CD4-positive, alpha-beta T cell (primary cell): ENCODE measurements around the gene IKBKE. TPM values are rescaled to one million over a fixed set of nuclear protein-coding genes. Genes with fewer than 3 reads are reported as not detected.

ENCODE experiments used
- ATAC-seq: fragments of 200-7000 bp; cut with Tn5 transposase; one replicate; pipeline ENCODE4 v1.10.0; 2022; ENCODE audit warnings: mild to moderate bottlenecking; ENCODE audit not compliant: poor library complexity
- CTCF ChIA-PET: fragments of 350-600 bp; sonication (Branson Sonifier 250); formaldehyde crosslinking; loops from one replicate; lab custom pipeline; 2021; ENCODE audit warnings: antibody characterized with exemption, inconsistent platforms; lab: Charles Lee
- POLR2A ChIA-PET: fragments of 350-600 bp; sonication (Branson Sonifier 250); formaldehyde crosslinking; loops from one replicate; lab custom pipeline; 2021; ENCODE audit warnings: antibody characterized with exemption, inconsistent platforms; lab: Charles Lee
- DNase-seq, 14 experiments: peaks; one replicate each; pipeline ENCODE4 v3.0.0-alpha.2; 2013 to 2020; ENCODE audit warnings: mixed read lengths in 2 of 14
- H3K27ac ChIP-seq, 2 donors: one replicate each; pipeline versions ENCODE4 v1.5.1 to v1.7.0; 2013; ENCODE audit warnings: low read length in 2 of 2, low read depth in 1 of 2, mild to moderate bottlenecking in 1 of 2
- H3K27me3 ChIP-seq, 2 experiments: 1 replicate in 1 of 2; 2 replicates in 1 of 2; pipeline versions ENCODE4 v1.6.1 to v1.7.0; 2013; ENCODE audit warnings: low read length in 2 of 2, control low read depth in 1 of 2, mild to moderate bottlenecking in 1 of 2, moderate library complexity in 1 of 2; ENCODE audit not compliant: insufficient read depth in 2 of 2, control insufficient read depth in 1 of 2
- H3K36me3 ChIP-seq: one replicate; pipeline ENCODE4 v1.6.1; 2013; ENCODE audit warnings: low read length, control low read depth; ENCODE audit not compliant: insufficient read depth
- H3K4me1 ChIP-seq: one replicate; pipeline ENCODE4 v1.6.1; 2013; ENCODE audit warnings: low read length, control low read depth; ENCODE audit not compliant: insufficient read depth
- H3K4me3 ChIP-seq: one replicate; pipeline ENCODE4 v1.5.1; 2013; ENCODE audit warnings: mild to moderate bottlenecking, low read length, moderate library complexity
- H3K9me3 ChIP-seq, 2 experiments: 1 replicate in 1 of 2; 2 replicates in 1 of 2; pipeline versions ENCODE4 v1.6.1 to v1.7.0; 2013; ENCODE audit warnings: low read length in 2 of 2, mild to moderate bottlenecking in 2 of 2, control low read depth in 1 of 2, moderate library complexity in 1 of 2; ENCODE audit not compliant: control insufficient read depth in 1 of 2, insufficient read depth in 1 of 2
- H3K27ac Mint-ChIP-seq: one replicate; pipeline ENCODE4 v1.8.0; 2020; ENCODE audit warnings: mixed read lengths
- H3K27me3 Mint-ChIP-seq: one replicate; pipeline ENCODE4 v1.8.0; 2021; ENCODE audit warnings: mixed read lengths
- H3K36me3 Mint-ChIP-seq: one replicate; pipeline ENCODE4 v1.8.0; 2021; ENCODE audit warnings: low read depth, mixed read lengths
- H3K4me1 Mint-ChIP-seq: one replicate; pipeline ENCODE4 v1.8.0; 2021; ENCODE audit warnings: low read depth, mixed read lengths
- H3K4me3 Mint-ChIP-seq: one replicate; pipeline ENCODE4 v1.8.0; 2020; ENCODE audit warnings: mild to moderate bottlenecking, mixed read lengths
- H3K9me3 Mint-ChIP-seq: one replicate; pipeline ENCODE4 v1.8.0; 2020; ENCODE audit warnings: mixed read lengths
- intact Hi-C, 2 experiments: fragments of 100-400 bp; cut with DNase I in 1 of 2; cut with micrococcal nuclease in 1 of 2; formaldehyde crosslinking; loops; one replicate each; pipeline versions ENCODE4 v1.15.1 to v1.9.0; 2023 to 2025; cut with DNase I, micrococcal nuclease
- total RNA-seq, 174 experiments: library from RNA in 2 of 174; stranded (reverse) in 2 of 174; gene quantifications; one replicate each; pipeline ENCODE4 v1.2.3 and lab custom pipeline; 2021 to 2026
- TF ChIP-seq, protein P1 (sequence below): fragments of 200-600 bp; IDR thresholded peaks from one replicate; pipeline ENCODE4 v1.8.0; 2022; ENCODE audit warnings: antibody characterized with exemption, mild to moderate bottlenecking

The IKBKE gene
- total RNA-seq, 2 experiments from 2014 or later = 27.9 to 29.8 TPM

DNA sequence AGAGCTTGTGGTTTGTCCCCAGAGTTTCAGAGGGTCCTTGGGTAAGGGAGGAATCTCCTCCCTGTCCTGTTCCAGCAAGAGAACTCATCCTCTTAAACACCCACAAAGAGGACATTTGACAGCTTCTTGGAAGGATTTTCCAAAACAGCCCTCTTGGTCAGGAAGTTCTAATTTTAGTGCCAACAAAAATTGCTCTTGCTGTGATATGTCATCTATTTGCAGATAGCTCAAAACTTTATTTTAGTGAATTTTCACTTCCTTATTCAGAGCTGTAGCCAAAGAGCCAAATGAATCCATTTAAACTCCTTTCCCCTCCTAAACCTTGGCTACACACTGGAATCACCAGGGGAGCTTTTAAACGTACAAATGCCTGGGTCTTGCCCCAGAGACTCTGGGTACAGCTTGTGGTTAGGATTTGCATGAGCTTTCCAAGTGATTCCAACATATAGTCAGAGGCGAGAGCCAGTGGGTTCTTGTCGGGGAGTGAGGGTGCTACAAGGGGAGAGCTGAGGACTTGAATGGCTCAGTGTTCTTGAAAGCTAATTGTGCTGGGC is 25.3 kb downstream of the IKBKE start:
- no peak overlapping the region for H3K27ac Mint-ChIP-seq
- ChIA-PET POLR2A (interaction anchor here (0.8 to 1.4 kb wide), 4 partner anchors 8 to 476 kb away, joined by 3 to 4 read pairs (median 3); no protein-coding TSS in a partner anchor), CTCF (interaction anchor here (1.1 kb wide), 1 partner anchor 16 kb away, joined by 5 read pairs; no protein-coding TSS in a partner anchor)
- H3K27ac ChIP-seq = no peak overlapping the region
- H3K4me1 Mint-ChIP-seq = no peaks in the 10 kb centered on the region
- ATAC-seq = no peak
- H3K9me3 Mint-ChIP-seq = no peaks in the 10 kb centered on the region
- DNase-seq = no peak
- no peaks in the 10 kb centered on the region for H3K9me3 ChIP-seq
- TF ChIP-seq, protein P1, sequence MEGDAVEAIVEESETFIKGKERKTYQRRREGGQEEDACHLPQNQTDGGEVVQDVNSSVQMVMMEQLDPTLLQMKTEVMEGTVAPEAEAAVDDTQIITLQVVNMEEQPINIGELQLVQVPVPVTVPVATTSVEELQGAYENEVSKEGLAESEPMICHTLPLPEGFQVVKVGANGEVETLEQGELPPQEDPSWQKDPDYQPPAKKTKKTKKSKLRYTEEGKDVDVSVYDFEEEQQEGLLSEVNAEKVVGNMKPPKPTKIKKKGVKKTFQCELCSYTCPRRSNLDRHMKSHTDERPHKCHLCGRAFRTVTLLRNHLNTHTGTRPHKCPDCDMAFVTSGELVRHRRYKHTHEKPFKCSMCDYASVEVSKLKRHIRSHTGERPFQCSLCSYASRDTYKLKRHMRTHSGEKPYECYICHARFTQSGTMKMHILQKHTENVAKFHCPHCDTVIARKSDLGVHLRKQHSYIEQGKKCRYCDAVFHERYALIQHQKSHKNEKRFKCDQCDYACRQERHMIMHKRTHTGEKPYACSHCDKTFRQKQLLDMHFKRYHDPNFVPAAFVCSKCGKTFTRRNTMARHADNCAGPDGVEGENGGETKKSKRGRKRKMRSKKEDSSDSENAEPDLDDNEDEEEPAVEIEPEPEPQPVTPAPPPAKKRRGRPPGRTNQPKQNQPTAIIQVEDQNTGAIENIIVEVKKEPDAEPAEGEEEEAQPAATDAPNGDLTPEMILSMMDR = no peak
- peaks cover 77% of the 10 kb centered on the region for H3K36me3 Mint-ChIP-seq
- no peak overlapping the region for H3K4me3 ChIP-seq
- H3K36me3 ChIP-seq = peaks cover 79% of the 10 kb centered on the region
- H3K4me1 ChIP-seq = peaks cover 4% of the 10 kb centered on the region
- intact Hi-C loops = loop anchor here (5.0 to 10.0 kb wide), 2 partner anchors 47 to 49 kb away; no protein-coding TSS in a partner anchor
- H3K27me3 ChIP-seq = no peaks in the 10 kb centered on the region
- no peaks in the 10 kb centered on the region for H3K27me3 Mint-ChIP-seq
- H3K4me3 Mint-ChIP-seq = no peak overlapping the region

DNA sequence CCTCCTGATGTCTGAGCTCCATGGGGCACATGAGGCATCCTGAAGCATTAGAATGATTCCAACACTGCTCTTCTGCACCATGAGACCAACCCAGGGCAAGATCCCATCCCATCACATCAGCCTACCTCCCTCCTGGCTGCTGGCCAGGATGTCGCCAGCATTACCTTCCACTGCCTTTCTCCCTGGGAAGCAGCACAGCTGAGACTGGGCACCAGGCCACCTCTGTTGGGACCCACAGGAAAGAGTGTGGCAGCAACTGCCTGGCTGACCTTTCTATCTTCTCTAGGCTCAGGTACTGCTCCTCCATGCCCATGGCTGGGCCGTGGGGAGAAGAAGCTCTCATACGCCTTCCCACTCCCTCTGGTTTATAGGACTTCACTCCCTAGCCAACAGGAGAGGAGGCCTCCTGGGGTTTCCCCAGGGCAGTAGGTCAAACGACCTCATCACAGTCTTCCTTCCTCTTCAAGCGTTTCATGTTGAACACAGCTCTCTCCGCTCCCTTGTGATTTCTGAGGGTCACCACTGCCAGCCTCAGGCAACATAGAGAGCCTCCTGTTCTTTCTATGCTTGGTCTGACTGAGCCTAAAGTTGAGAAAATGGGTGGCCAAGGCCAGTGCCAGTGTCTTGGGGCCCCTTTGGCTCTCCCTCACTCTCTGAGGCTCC is 26.0 kb downstream of the IKBKE start:
- Mint-ChIP-seq H3K36me3 (peaks cover 70% of the 10 kb centered on the region), H3K9me3 (no peaks in the 10 kb centered on the region), H3K27me3 (no peaks in the 10 kb centered on the region), H3K4me3 (no peak overlapping the region), H3K27ac (peak overlapping the region; percentile 51), H3K4me1 (no peaks in the 10 kb centered on the region)
- no peaks in the 10 kb centered on the region for H3K27me3 ChIP-seq
- H3K4me3 ChIP-seq = no peak overlapping the region
- ATAC-seq = no peak
- H3K36me3 ChIP-seq = peaks cover 72% of the 10 kb centered on the region
- POLR2A ChIA-PET = interaction anchor here (1.4 kb wide), 1 partner anchor 124 kb away, joined by 3 read pairs; no protein-coding TSS in a partner anchor
- intact Hi-C loops = loop anchor here (5.0 to 10.0 kb wide), 2 partner anchors 46 to 49 kb away; no protein-coding TSS in a partner anchor
- TF ChIP-seq, protein P1 = no peak
- peak overlapping the region in 1 of 2 donors; percentile 33 for H3K27ac ChIP-seq
- DNase-seq = peak in 1 of 14 experiments; percentile 29
- no peaks in the 10 kb centered on the region for H3K9me3 ChIP-seq
- peaks cover 4% of the 10 kb centered on the region for H3K4me1 ChIP-seq
- CTCF ChIA-PET = interaction anchor here (1.1 kb wide), 1 partner anchor 17 kb away, joined by 5 read pairs; no protein-coding TSS in a partner anchor

DNA sequence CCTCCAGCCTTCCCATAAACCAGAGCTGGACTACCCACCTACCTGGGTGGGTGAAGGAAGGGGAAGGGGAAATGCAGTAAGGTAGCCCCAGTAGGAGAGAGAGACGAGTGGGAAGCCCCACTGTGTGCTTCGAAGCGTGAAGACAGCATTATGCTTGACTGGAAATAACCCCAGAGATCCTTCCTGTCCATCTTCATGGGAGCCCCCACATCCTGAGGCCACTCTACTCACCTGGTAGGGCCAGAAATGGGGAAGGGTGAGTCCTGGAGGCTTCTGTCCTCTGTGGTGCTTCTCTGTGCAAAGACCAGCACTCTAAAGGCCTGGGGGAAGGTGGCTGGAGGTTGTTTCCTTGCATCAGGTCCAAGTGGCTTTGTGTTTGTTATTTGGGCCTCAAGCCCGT is 27.1 kb downstream of the IKBKE start:
- H3K27me3 Mint-ChIP-seq = no peaks in the 10 kb centered on the region
- POLR2A ChIA-PET = no interaction called here

More for the DNA sequence above, 27.1 kb downstream of the IKBKE start:
- peaks cover 59% of the 10 kb centered on the region for H3K36me3 Mint-ChIP-seq
- H3K9me3 ChIP-seq = no peaks in the 10 kb centered on the region
- H3K36me3 ChIP-seq = peaks cover 61% of the 10 kb centered on the region
- H3K4me1 ChIP-seq = peaks cover 4% of the 10 kb centered on the region
- H3K4me3 Mint-ChIP-seq = no peak overlapping the region
- no peak for ATAC-seq
- intact Hi-C loops = loop anchor here (5.0 to 10.0 kb wide), 2 partner anchors 45 to 47 kb away; no protein-coding TSS in a partner anchor
- no peaks in the 10 kb centered on the region for H3K9me3 Mint-ChIP-seq
- H3K27ac ChIP-seq = no peak overlapping the region
- no peaks in the 10 kb centered on the region for H3K27me3 ChIP-seq
- CTCF ChIA-PET = interaction anchor here (0.6 kb wide), 1 partner anchor 43 kb away, joined by 4 read pairs; no protein-coding TSS in a partner anchor
- peak overlapping the region; percentile 51 for H3K27ac Mint-ChIP-seq
- no peaks in the 10 kb centered on the region for H3K4me1 Mint-ChIP-seq
- TF ChIP-seq, protein P1 = no peak
- no peak overlapping the region for H3K4me3 ChIP-seq
- DNase-seq = no peak
